Effector memory CD8-positive, alpha-beta T cell (primary cell): ENCODE results near the gene LMO1.

Experiments used
- ATAC-seq: fragments of 150-1000 bp; cut with Tn5 transposase; replicated peaks from 2 replicates; pipeline ENCODE4 v1.10.0; 2021; ENCODE audit warnings: mild to moderate bottlenecking, moderate library complexity
- DNase-seq, 3 experiments: peaks; one replicate each; pipeline ENCODE4 v3.0.0; 2021
- H3K27ac Mint-ChIP-seq, 2 donors: one replicate each; pipeline ENCODE4 v1.8.0; 2022; ENCODE audit warnings: mild to moderate bottlenecking in 2 of 2, mixed read lengths in 2 of 2, moderate library complexity in 2 of 2
- H3K27me3 Mint-ChIP-seq, 2 donors: one replicate each; pipeline ENCODE4 v1.8.0; 2022; ENCODE audit warnings: mixed read lengths in 2 of 2
- H3K36me3 Mint-ChIP-seq: one replicate; pipeline ENCODE4 v1.8.0; 2022; ENCODE audit warnings: mild to moderate bottlenecking, moderate library complexity, mixed read lengths; ENCODE audit not compliant: insufficient read depth
- H3K4me1 Mint-ChIP-seq, 2 donors: one replicate each; pipeline ENCODE4 v1.8.0; 2022; ENCODE audit warnings: low read depth in 2 of 2, mixed read lengths in 2 of 2
- H3K4me3 Mint-ChIP-seq, 2 donors: one replicate each; pipeline ENCODE4 v1.8.0; 2022; ENCODE audit warnings: mild to moderate bottlenecking in 2 of 2, mixed read lengths in 2 of 2, moderate library complexity in 2 of 2
- H3K9me3 Mint-ChIP-seq, 2 donors: one replicate each; pipeline ENCODE4 v1.8.0; 2022; ENCODE audit warnings: mixed read lengths in 2 of 2

LMO1 gene

DNA sequence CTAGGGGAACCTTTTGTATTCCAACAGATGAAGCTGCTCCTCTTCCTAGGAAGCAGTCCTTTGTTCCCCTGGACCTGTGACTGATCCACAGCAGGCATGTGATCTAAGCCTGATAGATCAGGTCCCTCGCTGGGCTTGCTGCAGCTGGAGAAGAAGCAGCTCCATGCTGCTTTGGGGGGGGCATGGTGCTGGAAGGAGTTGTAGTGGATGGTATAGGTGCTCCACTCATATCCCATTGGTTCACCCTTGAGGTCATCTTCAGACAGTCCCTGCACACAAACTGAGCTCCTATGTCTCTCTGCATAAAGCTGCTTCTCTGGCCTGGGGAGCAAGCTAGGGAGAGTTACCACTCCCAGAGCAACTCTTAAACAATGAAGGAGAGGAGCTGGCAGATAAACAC, 85.4 kb downstream of the LMO1 start:
- Mint-ChIP-seq H3K4me1 (no peaks in the 10 kb centered on the region), H3K27ac (no peak overlapping the region), H3K4me3 (no peak overlapping the region), H3K36me3 (no peaks in the 10 kb centered on the region), H3K27me3 (peaks cover 7 to 33% of the 10 kb centered on the region in 2 donors), H3K9me3 (no peaks in the 10 kb centered on the region)
- ATAC-seq (no peak), DNase-seq (no peak)

DNA sequence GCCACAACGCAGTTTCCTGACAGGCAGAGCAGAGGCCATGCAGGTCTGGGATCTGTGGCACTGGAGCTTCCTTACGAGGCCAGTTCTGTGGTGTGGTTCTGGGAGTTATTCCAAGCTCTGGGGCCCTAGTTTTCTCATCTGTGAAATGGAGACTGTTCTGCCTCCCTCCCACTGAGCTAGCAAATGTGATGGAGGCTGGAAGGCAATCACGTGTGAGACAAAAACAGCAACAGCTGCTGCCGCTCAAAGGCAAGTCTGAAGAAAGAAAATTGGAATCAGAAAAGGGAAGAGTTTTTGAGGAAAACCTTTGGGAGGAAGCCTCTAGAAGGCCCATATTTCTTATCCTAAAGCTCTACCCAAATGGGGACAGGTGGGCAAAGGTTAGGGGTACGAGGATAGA, 86.5 kb downstream of the LMO1 start:
- DNase-seq (no peak), ATAC-seq (no peak)
- H3K4me3 Mint-ChIP-seq, result no peak overlapping the region
- no peaks in the 10 kb centered on the region for H3K9me3 Mint-ChIP-seq
- no peaks in the 10 kb centered on the region for H3K36me3 Mint-ChIP-seq
- H3K27me3 Mint-ChIP-seq, result peaks cover 13 to 22% of the 10 kb centered on the region in 2 donors
- H3K4me1 Mint-ChIP-seq, result no peaks in the 10 kb centered on the region
- H3K27ac Mint-ChIP-seq, result no peak overlapping the region
